IMR-90 (cell line): ENCODE data around the gene UBR4. TPM values are rescaled to one million over a fixed set of nuclear protein-coding genes. Genes with fewer than 3 reads are reported as not detected.

Experiments
- ATAC-seq: fragments of 200-7000 bp; cut with Tn5 transposase; 2 replicates; pipeline ENCODE4 v1.9.1; 2020; ENCODE audit warnings: low read depth, mild to moderate bottlenecking, moderate library complexity
- BruUV-seq: library from RNA; stranded (reverse); fragments of 400-500 nt; replicated peaks from 2 replicates; lab custom pipeline; 2021; lab: Mats Ljungman, UMichigan
- CTCF ChIA-PET: fragments of 300-600 bp; formaldehyde crosslinking; extraction: SDS; loops from one replicate; lab custom pipeline; 2021; ENCODE audit warnings: antibody characterized with exemption; lab: Yijun Ruan, JAX
- POLR2A ChIA-PET: fragments of 300-600 bp; sonication (Branson Sonifier 250); formaldehyde crosslinking; loops from one replicate; lab custom pipeline; 2022; ENCODE audit warnings: antibody characterized with exemption; ENCODE audit not compliant: unreplicated experiment; lab: Charles Lee
- DNase-seq: peaks from one replicate; pipeline ENCODE4 v3.0.0; 2013
- H2AFZ ChIP-seq: replicated peaks from 2 replicates; pipeline ENCODE3; 2013; ENCODE audit warnings: low read length, mild to moderate bottlenecking; ENCODE audit not compliant: poor library complexity
- H2AK5ac ChIP-seq: 2 replicates; pipeline ENCODE4 v1.6.1; 2013; ENCODE audit warnings: low read depth, low read length, inconsistent platforms
- H2AK9ac ChIP-seq: replicated peaks from 2 replicates; pipeline ENCODE3; 2013; ENCODE audit warnings: mild to moderate bottlenecking, low read depth, low read length, moderate library complexity; ENCODE audit not compliant: poor library complexity
- H2BK120ac ChIP-seq: 2 replicates; pipeline ENCODE4 v1.6.1; 2013; ENCODE audit warnings: low read depth, low read length, inconsistent platforms
- H2BK15ac ChIP-seq: 3 replicates; pipeline ENCODE4 v1.6.1; 2013; ENCODE audit warnings: low read depth, low read length, inconsistent platforms
- H2BK20ac ChIP-seq: 2 replicates; pipeline ENCODE4 v1.6.1; 2013; ENCODE audit warnings: low read depth, mild to moderate bottlenecking, inconsistent platforms, low read length, moderate library complexity
- H2BK5ac ChIP-seq: 2 replicates; pipeline ENCODE4 v1.6.1; 2013; ENCODE audit warnings: mild to moderate bottlenecking, low read depth, low read length, inconsistent platforms; ENCODE audit not compliant: poor library complexity, severe bottlenecking
- H3K14ac ChIP-seq: replicated peaks from 2 replicates; pipeline ENCODE4 v1.6.1; 2013; ENCODE audit warnings: low read depth, low read length, inconsistent platforms
- H3K18ac ChIP-seq: 2 replicates; pipeline ENCODE4 v1.6.1; 2013; ENCODE audit warnings: low read depth, low read length, control low read depth
- H3K23ac ChIP-seq: 2 replicates; pipeline ENCODE4 v1.6.1; 2013; ENCODE audit warnings: low read depth, low read length, inconsistent platforms
- H3K27ac ChIP-seq: 2 replicates; pipeline ENCODE4 v1.5.1; 2013; ENCODE audit warnings: mild to moderate bottlenecking, control low read depth, low read length; ENCODE audit not compliant: insufficient read depth
- H3K27me3 ChIP-seq: 2 replicates; pipeline ENCODE4 v1.6.1; 2013; ENCODE audit warnings: low read length; ENCODE audit not compliant: control insufficient read depth, insufficient read depth
- H3K36me3 ChIP-seq: 2 replicates; pipeline ENCODE4 v1.6.1; 2013; ENCODE audit warnings: low read length, mixed read lengths; ENCODE audit not compliant: control insufficient read depth, insufficient read depth
- H3K4ac ChIP-seq: 2 replicates; pipeline ENCODE4 v1.6.1; 2013; ENCODE audit warnings: low read depth, low read length, inconsistent platforms
- H3K4me1 ChIP-seq: 2 replicates; pipeline ENCODE4 v1.6.1; 2013; ENCODE audit warnings: low read length, mixed read lengths; ENCODE audit not compliant: control insufficient read depth, insufficient read depth
- H3K4me2 ChIP-seq: 2 replicates; pipeline ENCODE4 v1.6.1; 2013; ENCODE audit warnings: low read depth, mild to moderate bottlenecking, control low read depth, low read length, moderate library complexity
- H3K4me3 ChIP-seq: 2 replicates; pipeline ENCODE4 v1.5.1; 2013; ENCODE audit warnings: low read depth, mild to moderate bottlenecking, control low read depth, low read length, moderate library complexity; ENCODE audit not compliant: insufficient read depth
- H3K56ac ChIP-seq: 2 replicates; pipeline ENCODE4 v1.6.1; 2013; ENCODE audit warnings: low read length, inconsistent platforms; ENCODE audit not compliant: insufficient read depth; ENCODE audit errors: extremely low read depth
- H3K79me1 ChIP-seq, 2 experiments: 2 replicates each; pipeline ENCODE4 v1.6.1; 2013; ENCODE audit warnings: low read length in 2 of 2, inconsistent platforms in 1 of 2, low read depth in 1 of 2
- H3K9ac ChIP-seq: 2 replicates; pipeline ENCODE4 v1.6.1; 2013; ENCODE audit warnings: low read depth, low read length, control low read depth
- H3K9me1 ChIP-seq: 2 replicates; pipeline ENCODE4 v1.6.1; 2013; ENCODE audit warnings: low read length, inconsistent platforms; ENCODE audit not compliant: insufficient read depth
- H3K9me3 ChIP-seq: 2 replicates; pipeline ENCODE4 v1.6.1; 2013; ENCODE audit warnings: low read length; ENCODE audit not compliant: control insufficient read depth, insufficient read depth
- H4K20me1 ChIP-seq: 2 replicates; pipeline ENCODE4 v1.6.1; 2013; ENCODE audit warnings: low read length, inconsistent platforms; ENCODE audit not compliant: insufficient read depth
- H4K5ac ChIP-seq: 2 replicates; pipeline ENCODE4 v1.6.1; 2013; ENCODE audit warnings: mild to moderate bottlenecking, low read depth, low read length, control low read depth
- H4K8ac ChIP-seq, 2 experiments: 2 replicates each; pipeline ENCODE4 v1.6.1; 2013; ENCODE audit warnings: low read depth in 2 of 2, low read length in 2 of 2, control low read depth in 1 of 2, inconsistent platforms in 1 of 2
- H4K91ac ChIP-seq: 2 replicates; pipeline ENCODE4 v1.6.1; 2013; ENCODE audit warnings: low read depth, low read length, inconsistent platforms; ENCODE audit not compliant: insufficient read depth
- BHLHE40 ChIP-seq: fragments of 150-350 bp; IDR thresholded peaks from 2 replicates; pipeline ENCODE4 v1.6.1; 2016; ENCODE audit warnings: mild to moderate bottlenecking, low read depth, low read length
- CHD1 ChIP-seq: IDR thresholded peaks from 2 replicates; pipeline ENCODE4 v1.6.1; 2012; ENCODE audit warnings: low read depth, low read length, improper control_type of control experiment
- CTCF ChIP-seq: conservative IDR thresholded peaks from 2 replicates; pipeline ENCODE4 v1.5.1; 2012; ENCODE audit warnings: mild to moderate bottlenecking, low read depth, low read length, improper control_type of control experiment
- FOS ChIP-seq: fragments of 150-350 bp; IDR thresholded peaks from 2 replicates; pipeline ENCODE4 v1.6.1; 2016; ENCODE audit warnings: low read depth, low read length
- NFE2L2 ChIP-seq: fragments of 150-350 bp; IDR thresholded peaks from 2 replicates; pipeline ENCODE4 v1.6.1; 2016; ENCODE audit warnings: low read depth, mild to moderate bottlenecking, low read length
- POLR2A ChIP-seq: IDR thresholded peaks from 2 replicates; pipeline ENCODE4 v1.6.1; 2012; ENCODE audit warnings: mild to moderate bottlenecking, low read depth, low read length
- RAD21 ChIP-seq: IDR thresholded peaks from 2 replicates; pipeline ENCODE4 v1.6.1; 2012; ENCODE audit warnings: low read length, improper control_type of control experiment
- USF2 ChIP-seq: fragments of 150-350 bp; IDR thresholded peaks from 2 replicates; pipeline ENCODE4 v1.6.1; 2017; ENCODE audit warnings: mild to moderate bottlenecking, antibody characterized with exemption, low read length, low read depth
- WGBS, 2 experiments: methylation state at CpG; one replicate each; pipeline versions ENCODE4 v1.1.5 to v1.1.7; 2013; ENCODE audit warnings: missing lambda C conversion rate in 2 of 2; ENCODE audit not compliant: insufficient read length in 1 of 2; ENCODE audit errors: extremely low coverage in 2 of 2; 5-methylcytosine and 5-hydroxymethylcytosine counted together
- dilution Hi-C: fragments of 300-500 bp; cut with HindIII; formaldehyde crosslinking; loops from one replicate; pipeline ENCODE4 v1.14.3; 2018; ENCODE audit warnings: low sequenced_read_pairs; ENCODE audit not compliant: unreplicated experiment
- in situ Hi-C: fragments of 300-500 bp; cut with MboI; formaldehyde crosslinking; loops from 3 replicates; pipeline ENCODE4 v1.14.3; 2019; ENCODE audit warnings: low sequenced_read_pairs, inconsistent platforms, mixed read lengths
- intact Hi-C: fragments of 100-400 bp; cut with micrococcal nuclease; formaldehyde crosslinking; loops from 2 replicates; pipeline ENCODE4 v1.10.0; 2022
- polyA plus RNA-seq, 3 experiments: library from polyadenylated mRNA; depleted of rRNA; stranded (reverse); fragments of >200 nt; gene quantifications; 2 replicates each; pipeline ENCODE4 v1.2.3, GENCODE V29; 2012; ENCODE audit warnings: low replicate concordance in 1 of 3
- total RNA-seq: library from RNA; depleted of rRNA; stranded (reverse); fragments of >200 nt; gene quantifications from 2 replicates; pipeline ENCODE4 v1.2.3, GENCODE V29; 2012

UBR4 gene
- total and polyA plus RNA-seq, 2 of the 4 experiments (the other 2 are of a cell fraction), result 87.8 to 121 TPM

- ChIA-PET CTCF (interaction anchor here (0.7 to 1.4 kb wide), 3 partner anchors 11 to 174 kb away, joined by 3 to 5 read pairs (median 3); no protein-coding TSS in a partner anchor), POLR2A (no interaction called here)
- peak overlapping the region; percentile 45; the same call in 1 of the 2 replicates for H2BK120ac ChIP-seq
- DNase-seq (peak; percentile 36), ATAC-seq (peak; percentile 42)
- peak overlapping the region; percentile 70 for H3K23ac ChIP-seq
- H3K27me3 ChIP-seq, result no peaks in the 10 kb centered on the region
- peak overlapping the region in 1 of 2 experiments; percentile 36; a peak in 1 of 4 replicates for H4K8ac ChIP-seq
- BruUV-seq, result no TSS peak
- no peaks in the 10 kb centered on the region for H3K9me3 ChIP-seq
- peak overlapping the region; percentile 67 for H3K4ac ChIP-seq
- H4K20me1 ChIP-seq, result peaks cover 7% of the 10 kb centered on the region; the same call in 1 of the 2 replicates
- H2AK9ac ChIP-seq, result no peak overlapping the region
- H4K5ac ChIP-seq, result no peak overlapping the region
- peaks cover 92% of the 10 kb centered on the region for H3K36me3 ChIP-seq
- H2BK15ac ChIP-seq, result 0 out of 3 replicates have a peak overlapping the region, but pooled peaks have one; percentile 8
- H3K9me1 ChIP-seq, result peaks cover 20% of the 10 kb centered on the region
- in situ Hi-C loops (loop anchor here (5.0 kb wide), 1 partner anchor 168 kb away; no protein-coding TSS in a partner anchor), dilution Hi-C loops (no loop called here), intact Hi-C loops (no loop called here)
- H4K91ac ChIP-seq, result no peak overlapping the region; the same call in 1 of the 2 replicates
- TF ChIP-seq CHD1 (no peak), BHLHE40 (no peak), FOS (no peak), CTCF (no peak), RAD21 (no peak), USF2 (no peak), POLR2A (no peak), NFE2L2 (no peak)
- H2AK5ac ChIP-seq, result no peak overlapping the region
- no peak overlapping the region for H3K9ac ChIP-seq
- H3K27ac ChIP-seq, result 0 out of 2 replicates have a peak overlapping the region, but pooled peaks have one; percentile 16
- no CpG with 5 or more reads among the region's 3 CpGs for WGBS, 2 experiments
- H2BK20ac ChIP-seq, result peak overlapping the region; percentile 38
- peaks cover 28 to 55% of the 10 kb centered on the region in 2 experiments for H3K79me1 ChIP-seq
- no peak overlapping the region for H3K18ac ChIP-seq
- H2BK5ac ChIP-seq, result peak overlapping the region; percentile 40
- H2AFZ ChIP-seq, result no peak overlapping the region
- H3K56ac ChIP-seq, result peak overlapping the region; percentile 13; the same call in 1 of the 2 replicates
- H3K4me2 ChIP-seq, result no peak overlapping the region
- H3K4me3 ChIP-seq, result no peak overlapping the region
- H3K14ac ChIP-seq, result peak overlapping the region; percentile 38
- H3K4me1 ChIP-seq, result peaks cover 4% of the 10 kb centered on the region; the same call in 1 of the 2 replicates
Observed at GRCh38 chr1:19080721-19081120, 129.3 kb downstream of the UBR4 start.
